Measurements from ENCODE around the gene ATP6V1B1. TPM values are rescaled to one million over a fixed set of nuclear protein-coding genes. Genes with fewer than 3 reads are reported as not detected.

The ATP6V1B1 gene
- total RNA-seq, 4 donors from 2014 or later = 1.2 to 2.5 TPM; not detected in 2

DNA sequence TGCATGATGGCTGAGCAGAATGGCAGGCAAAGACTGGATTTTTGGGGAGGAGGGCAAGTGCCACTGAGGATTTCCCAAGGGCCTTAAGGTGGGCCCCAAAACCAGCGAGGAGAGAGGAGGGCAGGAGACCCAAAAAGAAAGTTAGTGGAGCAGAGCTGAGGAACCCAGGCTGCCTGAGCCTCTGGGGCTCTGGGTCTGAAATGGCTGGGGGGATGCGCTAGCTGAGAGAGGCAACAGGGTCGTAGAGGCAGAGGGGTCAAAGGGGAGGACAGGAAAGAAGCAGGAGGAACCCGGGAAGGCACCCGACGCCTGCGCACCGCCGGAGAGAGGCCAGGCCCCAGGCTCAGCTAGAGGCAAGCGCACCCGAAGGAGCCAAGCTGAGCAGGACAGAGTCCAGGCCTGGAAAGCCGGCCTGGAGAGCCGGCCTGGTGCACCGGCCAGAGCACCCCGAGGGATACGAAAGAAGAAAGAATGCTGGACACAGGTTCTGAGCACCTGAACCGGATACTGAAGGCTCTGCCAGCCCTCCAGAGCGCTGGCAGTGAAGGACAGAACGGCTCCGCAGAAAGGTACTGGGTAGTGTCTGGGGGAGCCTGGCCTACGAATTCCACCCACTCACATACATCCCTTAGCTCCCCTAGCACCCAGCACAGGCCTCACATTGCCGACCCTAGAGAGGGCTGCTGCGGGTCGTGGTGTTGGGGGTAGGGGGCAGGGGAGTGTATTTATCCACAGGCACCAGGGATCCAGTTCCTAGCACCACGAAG, 39.5 kb upstream of the ATP6V1B1 start:
- H3K27me3 ChIP-seq = peaks cover 0 to 90% of the 10 kb centered on the region in 2 donors
- no peak for DNase-seq (ENCODE audit: low spot score in 2 of 2)
- WGBS, 2 donors = 28 to 46% methylated on average over 25 of the region's 25 CpGs

DNA sequence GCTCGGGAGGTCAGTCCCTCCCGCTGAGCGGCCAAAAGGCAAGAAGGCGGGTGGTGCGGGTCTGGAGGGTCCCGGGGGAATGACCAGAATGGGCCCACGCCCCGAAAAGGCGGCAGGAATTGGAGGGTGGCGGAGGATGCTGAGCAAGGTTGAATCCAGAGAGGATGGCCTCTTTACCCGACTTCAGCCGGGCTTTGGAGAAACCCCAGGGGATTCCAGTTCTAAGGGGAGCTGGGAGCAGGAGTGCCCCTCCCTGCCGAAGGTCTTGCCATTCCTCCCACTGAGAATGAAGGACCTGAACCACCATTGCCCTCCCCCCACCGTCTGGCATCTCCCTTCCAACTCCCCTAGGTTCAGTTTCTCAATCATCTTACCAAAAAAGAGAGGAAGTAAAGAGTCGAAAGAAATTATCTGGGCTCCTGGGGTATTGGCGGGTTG, 38.9 kb upstream of the ATP6V1B1 start:
- peaks cover 0 to 90% of the 10 kb centered on the region in 2 donors for H3K27me3 ChIP-seq

More for the DNA sequence above, 39.5 kb upstream of the ATP6V1B1 start:
- no peaks in the 10 kb centered on the region for H3K36me3 ChIP-seq
- H3K4me3 ChIP-seq = no peak overlapping the region
- H3K27ac ChIP-seq = no peak overlapping the region
- peaks cover 0 to 35% (median 9%) of the 10 kb centered on the region in 4 donors for H3K4me1 ChIP-seq
- H3K9me3 ChIP-seq = no peaks in the 10 kb centered on the region
- TF ChIP-seq POLR2A (IDR thresholded peaks at IDR 0.05) (no peak), EP300 (IDR thresholded peaks at IDR 0.05) (no peak)
- TF ChIP-seq, protein P1, sequence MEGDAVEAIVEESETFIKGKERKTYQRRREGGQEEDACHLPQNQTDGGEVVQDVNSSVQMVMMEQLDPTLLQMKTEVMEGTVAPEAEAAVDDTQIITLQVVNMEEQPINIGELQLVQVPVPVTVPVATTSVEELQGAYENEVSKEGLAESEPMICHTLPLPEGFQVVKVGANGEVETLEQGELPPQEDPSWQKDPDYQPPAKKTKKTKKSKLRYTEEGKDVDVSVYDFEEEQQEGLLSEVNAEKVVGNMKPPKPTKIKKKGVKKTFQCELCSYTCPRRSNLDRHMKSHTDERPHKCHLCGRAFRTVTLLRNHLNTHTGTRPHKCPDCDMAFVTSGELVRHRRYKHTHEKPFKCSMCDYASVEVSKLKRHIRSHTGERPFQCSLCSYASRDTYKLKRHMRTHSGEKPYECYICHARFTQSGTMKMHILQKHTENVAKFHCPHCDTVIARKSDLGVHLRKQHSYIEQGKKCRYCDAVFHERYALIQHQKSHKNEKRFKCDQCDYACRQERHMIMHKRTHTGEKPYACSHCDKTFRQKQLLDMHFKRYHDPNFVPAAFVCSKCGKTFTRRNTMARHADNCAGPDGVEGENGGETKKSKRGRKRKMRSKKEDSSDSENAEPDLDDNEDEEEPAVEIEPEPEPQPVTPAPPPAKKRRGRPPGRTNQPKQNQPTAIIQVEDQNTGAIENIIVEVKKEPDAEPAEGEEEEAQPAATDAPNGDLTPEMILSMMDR (IDR thresholded peaks at IDR 0.05) = no peak

DNA sequence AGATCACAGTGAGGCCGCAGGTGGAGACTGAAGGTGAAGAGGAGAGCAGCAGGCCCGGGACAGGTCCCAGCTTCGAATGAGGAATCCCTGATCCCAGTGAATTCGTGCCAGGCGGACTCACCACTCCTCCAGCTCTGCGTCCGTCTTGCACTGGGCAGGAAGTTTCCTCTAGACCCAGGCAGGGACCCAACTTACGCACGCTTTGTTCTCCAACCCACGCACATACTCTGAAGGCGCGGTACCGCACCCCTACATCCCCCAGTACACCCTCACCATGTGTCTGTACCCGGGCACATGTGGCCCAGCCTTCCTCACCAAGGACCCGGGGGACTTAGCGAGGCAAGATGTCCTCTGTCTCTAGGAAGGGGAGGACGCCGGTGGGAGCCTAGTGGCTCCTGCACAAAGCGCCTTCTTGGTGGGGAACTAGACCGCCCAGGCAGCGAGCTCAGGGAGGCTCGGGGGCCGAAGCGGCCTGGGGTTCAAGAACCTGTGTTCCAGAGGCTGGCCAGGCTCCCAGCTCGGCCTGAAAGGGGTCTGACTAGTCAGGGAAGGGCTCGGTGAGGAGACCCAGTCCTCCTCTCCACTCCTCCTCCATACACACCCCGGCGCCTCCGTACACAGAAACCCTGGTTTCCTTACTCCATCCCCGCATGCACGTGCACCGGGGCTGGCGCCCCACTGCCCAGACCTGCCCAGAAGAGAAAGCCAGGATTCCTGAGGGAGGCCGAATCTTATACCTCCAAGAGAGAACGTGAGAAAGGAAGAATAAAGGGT, 38.3 kb upstream of the ATP6V1B1 start:
- Histone ChIP-seq H3K9me3 (no peaks in the 10 kb centered on the region), H3K4me1 (peaks cover 0 to 46% (median 13%) of the 10 kb centered on the region in 4 donors), H3K27ac (no peak overlapping the region), H3K4me3 (no peak overlapping the region), H3K36me3 (no peaks in the 10 kb centered on the region), H3K27me3 (peaks cover 0 to 92% of the 10 kb centered on the region in 2 donors)
- no peak for DNase-seq (ENCODE audit: low spot score in 2 of 2)
- 6 to 13% methylated on average over 30 to 35 of the region's 35 CpGs for WGBS, 2 donors
- no peak for TF ChIP-seq EP300 (IDR thresholded peaks at IDR 0.05)

More for the DNA sequence above, 38.9 kb upstream of the ATP6V1B1 start:
- Histone ChIP-seq H3K4me1 (peaks cover 0 to 41% (median 12%) of the 10 kb centered on the region in 4 donors), H3K9me3 (no peaks in the 10 kb centered on the region), H3K4me3 (no peak overlapping the region), H3K36me3 (no peaks in the 10 kb centered on the region), H3K27ac (no peak overlapping the region)
- no peak for DNase-seq (ENCODE audit: low spot score in 2 of 2)
- WGBS, 2 donors = 16 to 24% methylated on average over 16 of the region's 16 CpGs
- TF ChIP-seq, protein P1 (IDR thresholded peaks at IDR 0.05) = no peak
- TF ChIP-seq POLR2A (IDR thresholded peaks at IDR 0.05) (no peak), EP300 (IDR thresholded peaks at IDR 0.05) (no peak)

DNA sequence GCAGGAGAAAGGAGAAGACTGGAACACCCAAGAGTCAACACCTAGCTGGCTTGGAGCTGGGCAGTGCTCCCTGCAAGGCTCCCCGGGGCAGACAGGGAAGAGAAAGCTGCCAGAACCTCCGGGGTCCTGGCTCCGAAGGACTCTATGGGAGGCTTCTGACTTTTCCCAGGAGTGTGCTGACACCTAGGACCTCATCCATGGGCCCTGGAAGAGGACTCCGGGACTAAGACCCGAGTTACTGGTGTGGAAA, 37.8 kb upstream of the ATP6V1B1 start:
- no peak overlapping the region for H3K4me3 ChIP-seq
- DNase-seq (ENCODE audit: low spot score in 2 of 2) = no peak
- WGBS, 2 donors = 22 to 26% methylated on average over 5 of the region's 5 CpGs
- H3K4me1 ChIP-seq = peaks cover 0 to 46% (median 13%) of the 10 kb centered on the region in 4 donors
- no peak overlapping the region for H3K27ac ChIP-seq
- peaks cover 0 to 92% of the 10 kb centered on the region in 2 donors for H3K27me3 ChIP-seq
- H3K36me3 ChIP-seq = no peaks in the 10 kb centered on the region
- no peaks in the 10 kb centered on the region for H3K9me3 ChIP-seq
- TF ChIP-seq, protein P1 (IDR thresholded peaks at IDR 0.05) = no peak
- TF ChIP-seq POLR2A (IDR thresholded peaks at IDR 0.05) (no peak), EP300 (IDR thresholded peaks at IDR 0.05) (no peak)

DNA sequence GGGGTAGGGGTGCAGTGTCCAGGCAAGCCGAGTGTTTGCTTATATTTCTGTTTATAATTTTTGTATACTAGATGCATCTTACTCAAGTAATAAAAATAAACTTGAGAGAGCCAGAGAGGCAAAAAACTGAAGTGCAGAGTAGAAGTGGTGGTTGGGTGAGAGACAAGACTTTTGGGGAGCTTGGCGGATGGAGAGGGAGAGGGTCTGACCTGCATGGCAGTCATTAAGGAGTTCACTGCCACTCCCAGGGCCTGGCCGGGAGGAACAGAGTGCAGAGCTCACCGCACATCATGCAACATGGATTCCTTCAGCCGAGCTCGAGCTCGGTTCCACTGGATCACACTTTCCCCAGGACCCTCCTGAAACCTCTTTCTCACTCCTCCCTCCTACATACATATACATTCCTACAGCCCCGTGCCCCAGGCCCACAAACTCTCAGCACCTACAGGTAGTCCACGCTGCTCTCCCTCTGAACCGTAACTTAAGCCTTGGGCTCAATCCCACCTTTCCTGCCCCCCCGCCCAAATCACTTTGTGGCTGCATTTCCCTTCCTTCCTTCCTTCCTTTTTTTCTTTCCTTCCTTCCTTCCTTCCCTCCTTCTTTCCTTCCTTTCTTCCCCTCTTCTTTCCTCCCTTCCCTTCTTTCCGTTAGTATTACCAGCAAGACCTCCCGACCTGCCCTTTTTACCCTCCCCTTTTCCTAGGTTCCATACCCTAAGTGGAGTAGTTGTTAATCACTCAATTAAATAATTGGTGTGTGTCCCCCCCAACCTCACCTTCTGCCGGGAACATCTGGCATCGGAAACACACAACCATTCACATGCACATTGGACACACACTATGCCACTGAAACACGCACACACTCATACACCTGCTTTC, 37.1 kb upstream of the ATP6V1B1 start:
- TF ChIP-seq, protein P1 (IDR thresholded peaks at IDR 0.05) = no peak
- no peak for TF ChIP-seq POLR2A (IDR thresholded peaks at IDR 0.05)
- no peak for TF ChIP-seq EP300 (IDR thresholded peaks at IDR 0.05)
- no peak overlapping the region for H3K4me3 ChIP-seq
- H3K27me3 ChIP-seq = peaks cover 0 to 94% of the 10 kb centered on the region in 2 donors
- H3K4me1 ChIP-seq = peaks cover 0 to 46% (median 13%) of the 10 kb centered on the region in 4 donors
- H3K27ac ChIP-seq = no peak overlapping the region
- no peaks in the 10 kb centered on the region for H3K9me3 ChIP-seq
- DNase-seq (ENCODE audit: low spot score in 2 of 2) = no peak
- no peaks in the 10 kb centered on the region for H3K36me3 ChIP-seq
- 28 to 33% methylated on average over 16 of the region's 16 CpGs for WGBS, 2 donors

Measured in tibial nerve (tissue), 4 donors.